Effector memory CD4-positive, alpha-beta T cell (primary cell): ENCODE results near the gene INAFM2.
A peak's percentile ranks its signal among the peaks of the same experiment; 100 is the strongest.

Source experiments
- DNase-seq, 3 donors: peaks; one replicate each; pipeline ENCODE4 v3.0.0-alpha.2; 2020
- H3K27ac ChIP-seq: 2 replicates; pipeline ENCODE4 v1.7.0; 2013; ENCODE audit warnings: mild to moderate bottlenecking, low read length, moderate library complexity; ENCODE audit not compliant: insufficient read depth, poor library complexity, severe bottlenecking
- H3K27me3 ChIP-seq: replicated peaks from 2 replicates; pipeline ENCODE4 v1.7.0; 2013; ENCODE audit warnings: mild to moderate bottlenecking, low read length; ENCODE audit not compliant: insufficient read depth, control insufficient read depth, poor library complexity, severe bottlenecking
- H3K36me3 ChIP-seq: 2 replicates; pipeline ENCODE4 v1.7.0; 2013; ENCODE audit warnings: mild to moderate bottlenecking, low read length, moderate library complexity; ENCODE audit not compliant: control insufficient read depth, insufficient read depth
- H3K4me1 ChIP-seq: 2 replicates; pipeline ENCODE4 v1.7.0; 2013; ENCODE audit warnings: low read length, mild to moderate bottlenecking; ENCODE audit not compliant: control insufficient read depth, insufficient read depth, poor library complexity, severe bottlenecking
- H3K4me3 ChIP-seq: 2 replicates; pipeline ENCODE4 v1.7.0; 2013; ENCODE audit warnings: low read length, low read depth, mild to moderate bottlenecking; ENCODE audit not compliant: insufficient read depth, poor library complexity, severe bottlenecking
- H3K9me3 ChIP-seq: 2 replicates; pipeline ENCODE4 v1.7.0; 2013; ENCODE audit warnings: mild to moderate bottlenecking, low read length, moderate library complexity; ENCODE audit not compliant: control insufficient read depth

Gene INAFM2

GRCh38 chr15:40340740-40341400 lies 17.4 kb downstream of the INAFM2 start, which contains the start of gene CCDC9B:
Gene CCDC9B, minus strand, starts transcription at chr15:40340939. Its CDS starts 120 bp downstream, at chr15:40340819.
- DNase-seq = no peak
- Histone ChIP-seq H3K27ac (no peak within 1 kb of the TSS), H3K36me3 (no peaks in the 10 kb centered on the region), H3K4me3 (no peak within 1 kb of the TSS), H3K27me3 (no peaks in the 10 kb centered on the region), H3K4me1 (peaks cover 5% of the 10 kb centered on the region), H3K9me3 (no peaks in the 10 kb centered on the region)

GRCh38 chr15:40342416-40343320 lies 19.2 kb downstream of the INAFM2 start:
- Histone ChIP-seq H3K4me1 (peaks cover 5% of the 10 kb centered on the region), H3K27ac (no peak overlapping the region), H3K4me3 (no peak overlapping the region), H3K9me3 (no peaks in the 10 kb centered on the region), H3K36me3 (no peaks in the 10 kb centered on the region), H3K27me3 (no peaks in the 10 kb centered on the region)
- DNase-seq = no peak

- Histone ChIP-seq H3K4me3 (no peak overlapping the region), H3K36me3 (no peaks in the 10 kb centered on the region), H3K9me3 (no peaks in the 10 kb centered on the region), H3K4me1 (no peaks in the 10 kb centered on the region), H3K27me3 (no peaks in the 10 kb centered on the region), H3K27ac (no peak overlapping the region)
- DNase-seq = no peak
These were observed 20.0 kb downstream of the INAFM2 start for GRCh38 chr15:40343512-40343911.

- H3K27me3 ChIP-seq = no peaks in the 10 kb centered on the region
- no peak overlapping the region for H3K27ac ChIP-seq
- no peaks in the 10 kb centered on the region for H3K4me1 ChIP-seq
- no peak overlapping the region for H3K4me3 ChIP-seq
- no peaks in the 10 kb centered on the region for H3K9me3 ChIP-seq
- DNase-seq = no peak
- H3K36me3 ChIP-seq = no peaks in the 10 kb centered on the region
These were observed 20.7 kb downstream of the INAFM2 start for GRCh38 chr15:40344217-40344616.

- no peak overlapping the region for H3K27ac ChIP-seq
- no peaks in the 10 kb centered on the region for H3K9me3 ChIP-seq
- H3K36me3 ChIP-seq = no peaks in the 10 kb centered on the region
- peak; percentile 32 to 56 (median 36) for DNase-seq
- H3K4me1 ChIP-seq = no peaks in the 10 kb centered on the region
- no peaks in the 10 kb centered on the region for H3K27me3 ChIP-seq
- no peak overlapping the region for H3K4me3 ChIP-seq
These were observed 21.2 kb downstream of the INAFM2 start for GRCh38 chr15:40344631-40345120.

- Histone ChIP-seq H3K4me3 (no peak overlapping the region), H3K36me3 (no peaks in the 10 kb centered on the region), H3K27me3 (no peaks in the 10 kb centered on the region), H3K9me3 (no peaks in the 10 kb centered on the region), H3K27ac (no peak overlapping the region), H3K4me1 (no peaks in the 10 kb centered on the region)
- no peak for DNase-seq
These were observed 21.9 kb downstream of the INAFM2 start for GRCh38 chr15:40345225-40345866.

- Histone ChIP-seq H3K4me1 (no peaks in the 10 kb centered on the region), H3K27me3 (no peaks in the 10 kb centered on the region), H3K4me3 (no peak overlapping the region), H3K27ac (no peak overlapping the region), H3K36me3 (no peaks in the 10 kb centered on the region), H3K9me3 (no peaks in the 10 kb centered on the region)
- no peak for DNase-seq
These were observed 22.5 kb downstream of the INAFM2 start for GRCh38 chr15:40345867-40346578.

- Histone ChIP-seq H3K27ac (no peak overlapping the region), H3K36me3 (no peaks in the 10 kb centered on the region), H3K27me3 (no peaks in the 10 kb centered on the region), H3K4me1 (no peaks in the 10 kb centered on the region), H3K9me3 (no peaks in the 10 kb centered on the region), H3K4me3 (no peak overlapping the region)
- no peak for DNase-seq
These were observed 23.4 kb downstream of the INAFM2 start for GRCh38 chr15:40346579-40347558.
